ENCODE results near the gene GCA. TPM values are rescaled to one million over a fixed set of nuclear protein-coding genes. Genes with fewer than 3 reads are reported as not detected.

GCA gene
- total and polyA plus RNA-seq, 4 donors = 34.1 to 220 (median 56.6) TPM

GRCh38 chr2:162317058-162317742 lies 26.7 kb upstream of the GCA start:
- 65 to 66% methylated on average over 3 of the region's 3 CpGs for WGBS, 2 donors
- Histone ChIP-seq H3K4me1 (ENCODE audit: control insufficient read depth in 5 of 5, insufficient read depth in 5 of 5, low read length in 5 of 5) (peaks cover 0 to 15% (median 9%) of the 10 kb centered on the region in 5 donors), H3K4me3 (peak overlapping the region; percentile 91)

DNA sequence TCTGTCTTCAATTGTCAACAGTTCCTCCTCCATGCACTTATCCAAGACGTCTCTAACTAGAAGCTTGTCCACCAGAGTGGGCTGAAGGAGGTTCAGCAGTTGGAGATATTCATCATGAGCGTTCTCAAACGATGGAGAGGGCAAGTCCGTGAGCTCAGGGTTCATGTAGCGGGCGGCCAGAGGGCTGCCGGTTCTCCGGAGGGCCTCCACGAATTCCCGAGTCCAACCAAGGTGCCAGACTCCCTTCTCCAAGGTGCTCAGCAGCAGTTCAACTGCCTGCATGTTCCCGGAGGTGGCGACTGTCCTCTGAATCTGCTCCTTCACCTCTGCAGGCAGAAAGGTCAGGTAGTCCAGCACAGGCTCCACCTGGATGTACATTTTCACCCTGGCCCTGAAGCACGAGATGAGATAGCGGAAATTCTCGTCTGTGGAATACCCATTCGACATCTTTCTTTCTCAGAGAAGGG lies 26.0 kb upstream of the GCA start:
- Histone ChIP-seq H3K27me3 (ENCODE audit: control insufficient read depth in 3 of 3, insufficient read depth in 3 of 3, low read length in 2 of 3) (no peaks in the 10 kb centered on the region), H3K4me3 (peak overlapping the region; percentile 91), H3K27ac (ENCODE audit: low read depth in 1 of 2, low read length in 1 of 2) (peak overlapping the region; percentile 87 to 96), H3K36me3 (ENCODE audit: control insufficient read depth in 4 of 4, insufficient read depth in 4 of 4, low read length in 4 of 4) (no peaks in the 10 kb centered on the region), H3K4me1 (ENCODE audit: control insufficient read depth in 5 of 5, insufficient read depth in 5 of 5, low read length in 5 of 5) (peaks cover 0 to 15% (median 9%) of the 10 kb centered on the region in 5 donors), H3K9ac (ENCODE audit: insufficient read depth in 1 of 2, low read length in 2 of 2) (peak overlapping the region; percentile 86 to 90), H3K9me3 (ENCODE audit: control insufficient read depth in 4 of 4, insufficient read depth in 3 of 4, low read length in 3 of 4) (no peaks in the 10 kb centered on the region)
- DNase-seq = peak in 2 of 3 donors; percentile 15 to 40
- 2 to 3% methylated on average over 16 of the region's 16 CpGs for WGBS, 2 donors
- TF ChIP-seq, protein P1, sequence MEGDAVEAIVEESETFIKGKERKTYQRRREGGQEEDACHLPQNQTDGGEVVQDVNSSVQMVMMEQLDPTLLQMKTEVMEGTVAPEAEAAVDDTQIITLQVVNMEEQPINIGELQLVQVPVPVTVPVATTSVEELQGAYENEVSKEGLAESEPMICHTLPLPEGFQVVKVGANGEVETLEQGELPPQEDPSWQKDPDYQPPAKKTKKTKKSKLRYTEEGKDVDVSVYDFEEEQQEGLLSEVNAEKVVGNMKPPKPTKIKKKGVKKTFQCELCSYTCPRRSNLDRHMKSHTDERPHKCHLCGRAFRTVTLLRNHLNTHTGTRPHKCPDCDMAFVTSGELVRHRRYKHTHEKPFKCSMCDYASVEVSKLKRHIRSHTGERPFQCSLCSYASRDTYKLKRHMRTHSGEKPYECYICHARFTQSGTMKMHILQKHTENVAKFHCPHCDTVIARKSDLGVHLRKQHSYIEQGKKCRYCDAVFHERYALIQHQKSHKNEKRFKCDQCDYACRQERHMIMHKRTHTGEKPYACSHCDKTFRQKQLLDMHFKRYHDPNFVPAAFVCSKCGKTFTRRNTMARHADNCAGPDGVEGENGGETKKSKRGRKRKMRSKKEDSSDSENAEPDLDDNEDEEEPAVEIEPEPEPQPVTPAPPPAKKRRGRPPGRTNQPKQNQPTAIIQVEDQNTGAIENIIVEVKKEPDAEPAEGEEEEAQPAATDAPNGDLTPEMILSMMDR (IDR thresholded peaks at IDR 0.05; ENCODE audit: control extremely low read depth, extremely low read depth) = no peak
- ATAC-seq (ENCODE audit: insufficient read depth, low FRiP score) = peak; percentile 27

More at GRCh38 chr2:162317058-162317742, 26.7 kb upstream of the GCA start:
- TF ChIP-seq, protein P1 (IDR thresholded peaks at IDR 0.05; ENCODE audit: control extremely low read depth, extremely low read depth) = no peak
- no peak overlapping the region for H3K9ac ChIP-seq (ENCODE audit: insufficient read depth in 1 of 2, low read length in 2 of 2)
- DNase-seq (peak in 1 of 3 donors; percentile 11), ATAC-seq (ENCODE audit: insufficient read depth, low FRiP score) (no peak)
- H3K9me3 ChIP-seq (ENCODE audit: control insufficient read depth in 4 of 4, insufficient read depth in 3 of 4, low read length in 3 of 4) = no peaks in the 10 kb centered on the region
- no peak overlapping the region for H3K27ac ChIP-seq (ENCODE audit: low read depth in 1 of 2, low read length in 1 of 2)
- no peaks in the 10 kb centered on the region for H3K36me3 ChIP-seq (ENCODE audit: control insufficient read depth in 4 of 4, insufficient read depth in 4 of 4, low read length in 4 of 4)
- no peaks in the 10 kb centered on the region for H3K27me3 ChIP-seq (ENCODE audit: control insufficient read depth in 3 of 3, insufficient read depth in 3 of 3, low read length in 2 of 3)

GRCh38 chr2:162318328-162319180 lies 25.4 kb upstream of the GCA start, which contains the start of gene IFIH1:
TSS of gene IFIH1 (minus strand) at chr2:162318684. CDS start at chr2:162318307, 377 bp downstream.
- H3K27ac ChIP-seq (ENCODE audit: low read depth in 1 of 2, low read length in 1 of 2) = peak within 1 kb of the TSS; percentile 87 to 96
- WGBS, 2 donors = 0 to 1% methylated on average over 41 to 45 of the region's 45 CpGs
- H3K9ac ChIP-seq (ENCODE audit: insufficient read depth in 1 of 2, low read length in 2 of 2) = peak within 1 kb of the TSS; percentile 86 to 90
- H3K27me3 ChIP-seq (ENCODE audit: control insufficient read depth in 3 of 3, insufficient read depth in 3 of 3, low read length in 2 of 3) = no peaks in the 10 kb centered on the region
- DNase-seq (peak; percentile 82 to 93 (median 93)), ATAC-seq (ENCODE audit: insufficient read depth, low FRiP score) (peak; percentile 93)
- peaks cover 0 to 15% (median 9%) of the 10 kb centered on the region in 5 donors for H3K4me1 ChIP-seq (ENCODE audit: control insufficient read depth in 5 of 5, insufficient read depth in 5 of 5, low read length in 5 of 5)
- TF ChIP-seq, protein P1 (IDR thresholded peaks at IDR 0.05; ENCODE audit: control extremely low read depth, extremely low read depth) = peak; percentile 28
- peak within 1 kb of the TSS; percentile 91 for H3K4me3 ChIP-seq
- no peaks in the 10 kb centered on the region for H3K9me3 ChIP-seq (ENCODE audit: control insufficient read depth in 4 of 4, insufficient read depth in 3 of 4, low read length in 3 of 4)
- no peaks in the 10 kb centered on the region for H3K36me3 ChIP-seq (ENCODE audit: control insufficient read depth in 4 of 4, insufficient read depth in 4 of 4, low read length in 4 of 4)
